Activated T-cell treated with anti-CD3 and anti-CD28 coated beads for 4 hours (primary cell): ENCODE measurements around the gene CALCB.

ENCODE experiments used
- DNase-seq: peaks from one replicate; pipeline ENCODE4 v3.0.0-alpha.2; 2020

CALCB gene

DNA sequence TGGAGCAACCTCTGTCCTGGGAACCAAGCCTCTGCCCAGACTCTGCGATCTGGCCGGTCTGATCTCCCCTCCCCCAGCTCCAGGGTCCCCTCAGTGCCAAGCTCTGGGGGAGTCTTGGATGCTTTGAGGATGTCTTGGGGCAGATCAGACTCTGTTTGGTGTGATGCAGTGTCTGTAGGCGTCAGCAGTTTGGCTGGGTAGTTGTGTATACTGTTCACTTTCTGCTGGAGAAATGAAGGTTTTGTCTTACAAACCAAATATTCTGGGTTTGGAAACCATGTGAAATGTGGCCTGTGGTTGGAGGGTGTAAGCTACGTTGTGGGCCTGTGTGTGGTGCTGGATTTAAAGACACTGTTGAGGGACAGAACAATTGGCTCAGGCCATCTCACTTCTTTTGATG, 46.0 kb downstream of the CALCB start:
- DNase-seq: no peak

DNA sequence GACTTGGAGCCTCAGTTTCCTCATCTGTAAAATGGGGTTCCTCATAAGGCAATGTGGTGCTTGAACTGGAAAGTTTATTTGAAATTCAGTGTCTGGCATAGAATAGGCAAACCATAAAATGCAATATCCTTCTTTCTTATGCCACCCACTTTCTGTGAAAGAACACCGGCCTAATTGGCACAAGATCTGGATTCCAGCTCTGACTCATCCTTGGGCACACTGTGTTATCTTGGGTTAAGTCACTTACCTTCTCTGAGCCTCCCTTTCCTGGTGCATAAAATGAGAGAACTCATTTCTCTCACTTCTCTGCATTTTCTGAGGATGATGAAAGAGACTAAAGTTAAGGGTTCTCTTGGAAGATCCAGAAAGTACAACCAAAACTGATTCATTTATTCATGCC, 46.4 kb downstream of the CALCB start:
- no peak for DNase-seq

DNA sequence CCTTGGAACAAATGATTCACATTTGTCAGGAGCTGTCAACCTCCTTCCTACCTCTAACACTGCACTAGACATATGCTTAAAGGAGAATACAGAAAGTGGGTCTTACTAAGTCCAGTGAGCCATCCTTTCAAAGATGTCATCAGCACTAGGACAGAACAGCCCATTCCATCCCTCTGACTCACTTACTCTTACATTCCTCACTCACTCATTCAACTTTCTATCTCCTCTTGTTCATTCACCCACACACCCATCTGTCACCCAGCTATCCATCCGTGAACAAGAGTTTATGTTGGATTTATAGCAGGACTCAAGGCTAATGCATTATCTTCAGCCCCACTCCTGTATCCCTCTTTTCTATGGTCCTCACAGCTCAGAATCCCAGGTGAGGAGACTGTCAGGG, 50.5 kb downstream of the CALCB start:
- DNase-seq: no peak

DNA sequence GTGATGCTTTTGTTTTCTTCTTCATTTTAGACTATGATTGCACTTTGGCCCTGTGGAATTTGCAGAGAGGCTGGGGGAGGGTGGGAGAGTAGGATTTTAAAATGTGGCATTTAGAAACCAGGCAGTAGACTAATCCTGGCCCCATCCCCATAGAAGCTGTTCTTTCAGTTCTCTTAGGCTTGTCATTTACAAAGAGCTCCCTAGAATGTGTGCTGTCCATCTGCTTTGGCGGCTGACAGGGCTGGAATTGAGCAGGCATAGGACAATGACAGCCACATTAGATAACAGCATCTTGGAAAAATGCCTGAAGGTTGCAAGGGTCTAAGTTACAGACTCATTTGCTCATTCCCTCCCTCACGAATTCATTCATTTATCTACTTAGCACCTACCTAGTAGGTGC, 51.1 kb downstream of the CALCB start:
- DNase-seq: no peak

DNA sequence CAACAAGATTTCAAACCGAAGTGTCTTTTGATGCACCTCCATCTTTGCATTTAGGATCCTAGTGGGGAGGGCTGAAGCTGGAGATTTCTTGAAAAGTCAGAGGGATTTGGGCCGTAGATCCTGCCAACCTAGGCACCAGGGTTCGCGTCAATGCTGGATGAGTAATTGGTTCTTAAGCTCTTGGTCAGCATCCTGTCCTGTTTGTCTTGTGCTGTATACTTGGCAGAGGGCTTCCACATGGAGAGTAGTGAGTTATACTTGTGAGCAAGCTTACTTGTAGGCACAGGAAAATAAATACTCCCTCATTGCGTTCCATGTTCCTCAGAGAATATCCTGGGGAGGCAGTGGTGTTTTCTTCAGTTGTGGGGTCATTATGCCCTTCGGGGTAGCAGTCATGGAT, 53.9 kb downstream of the CALCB start:
- no peak for DNase-seq
